BJ (cell line): ENCODE data around the gene HERC2. TPM values are rescaled to one million over a fixed set of nuclear protein-coding genes. Genes with fewer than 3 reads are reported as not detected.

Experiments
- CTCF ChIA-PET: fragments of 350-600 bp; formaldehyde crosslinking; extraction: SDS; loops from one replicate; lab custom pipeline; 2021; ENCODE audit warnings: antibody characterized with exemption, inconsistent platforms; lab: Yijun Ruan, JAX
- POLR2A ChIA-PET: fragments of 300-600 bp; sonication (Branson Sonifier 250); formaldehyde crosslinking; extraction: SDS; loops from one replicate; lab custom pipeline; 2021; ENCODE audit warnings: antibody characterized with exemption; lab: Charles Lee
- DNase-seq: peaks from one replicate; pipeline ENCODE4 v3.0.0-alpha.2; 2011; ENCODE audit warnings: low read depth
- H3K27me3 ChIP-seq: 2 replicates; pipeline ENCODE4 v1.6.0; 2011; ENCODE audit warnings: low read length; ENCODE audit not compliant: control insufficient read depth, insufficient read depth
- H3K36me3 ChIP-seq: 2 replicates; pipeline ENCODE4 v1.5.1; 2011; ENCODE audit warnings: low read length; ENCODE audit not compliant: control insufficient read depth, insufficient read depth
- H3K4me3 ChIP-seq: 2 replicates; pipeline ENCODE4 v1.5.1; 2011; ENCODE audit warnings: low read depth, mild to moderate bottlenecking, control low read depth, low read length
- polyA plus RNA-seq: library from polyadenylated mRNA; depleted of rRNA; stranded (reverse); fragments of >200 nt; gene quantifications from 2 replicates; pipeline ENCODE4 v1.2.3, GENCODE V29; 2011
- TF ChIP-seq, protein P1 (sequence below): IDR thresholded peaks from 2 replicates; pipeline ENCODE4 v1.5.1; 2011; ENCODE audit warnings: low read depth, mild to moderate bottlenecking, control low read depth, inconsistent platforms, low read length, moderate library complexity; ENCODE audit not compliant: insufficient read depth

HERC2 gene
- polyA plus RNA-seq, 1 experiment = 13.1 TPM

DNA sequence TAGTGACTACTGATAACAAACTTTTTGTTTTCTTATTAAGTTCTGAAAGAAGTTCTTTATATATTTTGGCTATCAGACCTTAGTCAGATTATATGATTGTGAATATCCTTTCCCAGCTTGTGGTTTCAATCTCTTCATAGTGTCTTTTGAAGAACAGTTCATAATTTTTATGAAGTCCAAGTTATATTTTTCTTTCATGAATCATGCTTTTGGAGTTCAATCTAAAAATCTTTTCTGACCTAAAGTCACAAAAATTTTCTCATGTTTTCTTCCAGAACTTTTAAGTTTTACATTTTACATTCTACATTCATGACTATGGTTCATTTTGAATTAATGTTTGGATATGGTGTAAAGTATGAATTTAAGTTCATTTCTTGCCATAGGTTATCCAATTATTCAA, 188.7 kb downstream of the HERC2 start:
- no peak for DNase-seq
- TF ChIP-seq, protein P1, sequence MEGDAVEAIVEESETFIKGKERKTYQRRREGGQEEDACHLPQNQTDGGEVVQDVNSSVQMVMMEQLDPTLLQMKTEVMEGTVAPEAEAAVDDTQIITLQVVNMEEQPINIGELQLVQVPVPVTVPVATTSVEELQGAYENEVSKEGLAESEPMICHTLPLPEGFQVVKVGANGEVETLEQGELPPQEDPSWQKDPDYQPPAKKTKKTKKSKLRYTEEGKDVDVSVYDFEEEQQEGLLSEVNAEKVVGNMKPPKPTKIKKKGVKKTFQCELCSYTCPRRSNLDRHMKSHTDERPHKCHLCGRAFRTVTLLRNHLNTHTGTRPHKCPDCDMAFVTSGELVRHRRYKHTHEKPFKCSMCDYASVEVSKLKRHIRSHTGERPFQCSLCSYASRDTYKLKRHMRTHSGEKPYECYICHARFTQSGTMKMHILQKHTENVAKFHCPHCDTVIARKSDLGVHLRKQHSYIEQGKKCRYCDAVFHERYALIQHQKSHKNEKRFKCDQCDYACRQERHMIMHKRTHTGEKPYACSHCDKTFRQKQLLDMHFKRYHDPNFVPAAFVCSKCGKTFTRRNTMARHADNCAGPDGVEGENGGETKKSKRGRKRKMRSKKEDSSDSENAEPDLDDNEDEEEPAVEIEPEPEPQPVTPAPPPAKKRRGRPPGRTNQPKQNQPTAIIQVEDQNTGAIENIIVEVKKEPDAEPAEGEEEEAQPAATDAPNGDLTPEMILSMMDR = no peak
- no peaks in the 10 kb centered on the region for H3K27me3 ChIP-seq
- peaks cover 15% of the 10 kb centered on the region for H3K36me3 ChIP-seq
- ChIA-PET CTCF (interaction anchor here (0.7 to 1.1 kb wide), 2 partner anchors 10 to 654 kb away, joined by 3 read pairs; no protein-coding TSS in a partner anchor), POLR2A (no interaction called here)
- H3K4me3 ChIP-seq = no peak overlapping the region

DNA sequence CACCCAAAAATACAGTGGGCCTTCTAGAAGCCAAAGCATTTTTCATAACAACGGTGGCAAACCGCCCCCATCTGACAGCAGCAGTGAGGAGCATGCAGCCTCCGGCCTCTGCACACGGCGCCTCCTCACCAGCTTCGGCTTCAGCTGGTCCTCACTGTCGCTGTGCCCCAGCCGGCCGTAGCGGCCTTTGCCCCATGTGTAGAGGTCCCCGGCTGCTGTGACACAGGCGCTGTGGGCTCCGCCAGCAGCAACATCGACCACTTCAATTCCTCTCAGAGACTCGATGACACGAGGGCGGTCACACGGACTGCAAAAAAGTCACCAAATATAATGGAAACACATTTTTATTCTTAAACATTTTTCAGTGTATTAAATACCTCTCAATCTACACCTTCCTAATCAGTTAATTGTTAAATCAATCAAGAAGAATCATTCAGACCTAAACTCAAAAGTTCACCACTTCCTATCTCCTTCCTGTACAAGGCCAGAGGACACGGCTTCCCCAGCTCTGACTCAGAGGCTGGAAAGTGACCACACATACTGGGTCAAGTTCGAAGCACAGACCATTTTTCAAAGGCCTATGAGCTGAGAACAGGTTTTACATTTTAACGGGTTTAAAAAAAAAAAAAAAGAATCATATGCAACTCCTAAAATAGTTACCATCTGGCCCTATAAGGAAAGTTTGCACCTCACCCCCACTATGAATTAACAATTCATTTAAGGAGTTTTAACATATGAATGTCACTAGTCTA, 189.3 kb downstream of the HERC2 start:
- Histone ChIP-seq H3K27me3 (no peaks in the 10 kb centered on the region), H3K36me3 (peaks cover 17% of the 10 kb centered on the region), H3K4me3 (no peak overlapping the region)
- TF ChIP-seq, protein P1 = no peak
- DNase-seq = no peak
- POLR2A ChIA-PET = interaction anchor here (0.7 kb wide), 1 partner anchor 35 kb away, joined by 8 read pairs; no protein-coding TSS in a partner anchor
- CTCF ChIA-PET = interaction anchor here (0.7 to 1.1 kb wide), 2 partner anchors 9 to 654 kb away, joined by 3 read pairs; no protein-coding TSS in a partner anchor

DNA sequence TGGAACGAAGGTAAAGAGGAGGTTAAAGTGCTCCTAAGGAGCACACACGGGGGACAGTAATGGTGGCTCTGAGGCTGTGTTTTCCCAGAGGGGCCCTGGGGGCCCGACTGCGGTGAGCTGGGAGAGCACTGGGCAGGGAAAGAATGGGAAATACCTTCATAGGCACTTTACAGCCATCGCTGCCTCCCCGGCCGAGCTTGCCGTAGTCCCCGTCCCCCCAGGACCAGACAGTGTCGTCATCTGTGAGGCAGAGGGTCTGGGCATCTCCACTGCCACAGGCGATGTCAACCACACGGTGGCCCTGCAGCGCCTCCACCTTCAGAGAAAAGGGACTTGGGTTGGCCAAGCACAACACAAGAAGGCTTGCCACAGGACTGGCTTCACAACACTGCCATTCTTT, 190.0 kb downstream of the HERC2 start:
- Histone ChIP-seq H3K36me3 (peaks cover 22% of the 10 kb centered on the region), H3K4me3 (no peak overlapping the region), H3K27me3 (no peaks in the 10 kb centered on the region)
- TF ChIP-seq, protein P1 = no peak
- ChIA-PET CTCF (no interaction called here), POLR2A (no interaction called here)
- no peak for DNase-seq

DNA sequence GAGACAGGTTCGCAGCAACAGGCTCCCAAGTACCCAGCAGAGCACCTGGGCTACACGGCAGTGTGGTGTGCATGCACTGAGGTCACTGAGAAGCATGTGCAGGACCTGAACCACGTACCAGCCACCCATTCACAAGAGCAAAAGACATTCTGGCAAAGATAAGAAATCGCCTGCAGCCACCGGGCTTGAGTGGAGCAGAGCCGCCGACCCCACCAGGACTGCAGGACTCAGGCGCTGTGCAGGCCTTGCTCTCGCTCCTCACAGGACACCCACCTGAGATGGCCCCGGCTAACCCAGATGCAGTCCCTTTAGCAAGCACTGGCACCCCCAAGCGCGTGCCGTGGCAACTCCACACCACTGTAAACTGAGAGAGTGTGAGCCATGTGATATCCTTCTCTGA, 190.6 kb downstream of the HERC2 start:
- Histone ChIP-seq H3K36me3 (peaks cover 22% of the 10 kb centered on the region), H3K27me3 (no peaks in the 10 kb centered on the region), H3K4me3 (no peak overlapping the region)
- TF ChIP-seq, protein P1 = no peak
- CTCF ChIA-PET = no interaction called here
- POLR2A ChIA-PET = no interaction called here
- DNase-seq = no peak

DNA sequence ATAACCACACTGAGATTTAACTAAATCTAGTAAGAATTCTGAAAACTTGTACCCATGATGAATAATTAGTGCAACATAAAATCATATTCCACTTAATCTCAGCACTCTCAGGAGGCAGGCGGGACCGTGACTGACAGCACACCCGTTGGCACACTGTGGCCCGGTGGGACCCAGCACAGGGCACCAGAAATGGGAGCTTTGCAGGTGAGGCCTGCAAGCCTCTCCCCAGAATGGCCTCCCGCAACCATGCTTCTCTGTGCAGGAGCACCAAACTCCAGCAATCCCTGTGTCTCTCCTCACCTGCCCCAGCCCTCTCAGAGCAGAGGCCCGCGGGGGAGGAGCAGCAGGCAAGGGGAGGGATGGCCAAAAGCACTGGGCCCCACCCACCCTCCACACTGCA, 191.3 kb downstream of the HERC2 start:
- Histone ChIP-seq H3K27me3 (no peaks in the 10 kb centered on the region), H3K4me3 (no peak overlapping the region), H3K36me3 (peaks cover 22% of the 10 kb centered on the region)
- DNase-seq = no peak
- POLR2A ChIA-PET = no interaction called here
- TF ChIP-seq, protein P1 = no peak
- CTCF ChIA-PET = no interaction called here
